Stimulated activated CD4-positive, alpha-beta T cell treated with anti-CD3 and anti-CD28 coated beads, Interleukin-4, amount 100 ng/mL, for 24 hours (primary cell): ENCODE measurements around the gene SLC39A7.
"Not testable (repeated sequence)": the region's sequence is repeated elsewhere in the genome, so short reads cannot be mapped to it uniquely, and the experiment has no call there.

Source experiments
- DNase-seq: peaks from one replicate; pipeline ENCODE4 v3.0.0-alpha.2; 2020

Gene SLC39A7

DNA sequence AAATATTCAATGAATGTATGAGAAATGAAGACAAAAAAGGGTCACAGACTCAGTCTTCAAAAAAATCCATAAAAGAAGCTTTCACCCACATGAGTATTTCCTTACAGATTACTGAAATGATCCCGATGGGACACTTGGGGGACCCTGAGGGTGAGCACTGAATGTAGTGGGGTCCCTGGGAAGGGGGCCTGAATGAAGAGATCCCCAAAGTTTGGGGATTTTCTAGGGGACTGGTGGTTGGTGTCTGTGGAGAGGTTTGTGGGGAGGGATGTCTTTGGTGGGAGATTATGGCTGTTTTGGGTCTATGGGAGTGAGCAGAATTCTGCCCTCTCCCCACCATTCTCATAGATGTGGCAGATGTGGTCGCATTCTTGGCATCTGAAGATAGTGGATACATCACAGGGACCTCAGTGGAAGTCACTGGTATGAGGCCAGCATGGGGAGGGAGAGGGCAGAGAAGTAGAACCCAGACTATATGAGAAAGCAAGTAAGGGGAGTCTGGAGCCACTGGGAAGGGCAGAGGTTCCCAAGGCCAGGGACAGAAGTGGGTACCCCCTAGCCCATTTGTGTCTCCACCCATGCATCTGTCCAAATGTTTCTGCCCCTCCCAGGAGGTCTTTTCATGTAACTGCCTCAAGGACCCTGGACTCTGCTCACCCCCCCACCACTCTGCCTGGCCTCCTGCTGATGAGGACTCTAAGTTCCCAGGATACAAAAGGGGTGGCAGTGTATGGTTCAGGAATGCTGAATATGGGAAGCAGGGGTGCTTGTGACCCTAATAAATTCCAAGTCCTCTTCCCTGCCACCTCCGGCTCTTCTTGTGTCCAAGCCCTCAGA lies 5.6 kb downstream of the SLC39A7 start:
- DNase-seq = no peak

- no peak for DNase-seq
Observed at GRCh38 chr6:33206864-33207551, 6.3 kb downstream of the SLC39A7 start.

DNA sequence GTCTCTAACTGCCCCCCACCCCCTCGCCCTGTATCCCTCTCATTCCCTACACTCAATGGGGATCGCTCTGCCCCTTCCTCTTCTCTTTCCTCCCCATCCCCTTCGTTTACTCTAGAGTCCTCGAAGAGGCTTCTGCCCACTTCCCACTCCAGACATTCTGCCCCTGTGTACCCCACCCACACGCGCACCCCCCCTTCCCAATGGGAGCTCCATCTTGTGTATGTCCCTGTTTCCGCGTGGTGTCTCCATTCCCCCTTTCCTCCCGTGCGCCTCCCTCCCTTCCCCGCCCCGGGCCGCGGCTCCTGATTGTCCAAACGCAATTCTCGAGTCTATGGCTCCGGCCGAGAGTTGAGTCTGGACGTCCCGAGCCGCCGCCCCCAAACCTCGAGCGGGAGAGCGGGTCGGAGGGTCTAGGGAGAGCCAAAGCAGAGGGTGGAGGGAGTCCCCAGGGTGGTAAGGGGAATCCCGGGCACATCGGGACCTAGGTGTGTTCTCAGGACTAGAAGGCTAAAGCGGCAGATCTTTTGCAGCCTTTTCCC lies 7.0 kb downstream of the SLC39A7 start:
- no peak for DNase-seq

DNA sequence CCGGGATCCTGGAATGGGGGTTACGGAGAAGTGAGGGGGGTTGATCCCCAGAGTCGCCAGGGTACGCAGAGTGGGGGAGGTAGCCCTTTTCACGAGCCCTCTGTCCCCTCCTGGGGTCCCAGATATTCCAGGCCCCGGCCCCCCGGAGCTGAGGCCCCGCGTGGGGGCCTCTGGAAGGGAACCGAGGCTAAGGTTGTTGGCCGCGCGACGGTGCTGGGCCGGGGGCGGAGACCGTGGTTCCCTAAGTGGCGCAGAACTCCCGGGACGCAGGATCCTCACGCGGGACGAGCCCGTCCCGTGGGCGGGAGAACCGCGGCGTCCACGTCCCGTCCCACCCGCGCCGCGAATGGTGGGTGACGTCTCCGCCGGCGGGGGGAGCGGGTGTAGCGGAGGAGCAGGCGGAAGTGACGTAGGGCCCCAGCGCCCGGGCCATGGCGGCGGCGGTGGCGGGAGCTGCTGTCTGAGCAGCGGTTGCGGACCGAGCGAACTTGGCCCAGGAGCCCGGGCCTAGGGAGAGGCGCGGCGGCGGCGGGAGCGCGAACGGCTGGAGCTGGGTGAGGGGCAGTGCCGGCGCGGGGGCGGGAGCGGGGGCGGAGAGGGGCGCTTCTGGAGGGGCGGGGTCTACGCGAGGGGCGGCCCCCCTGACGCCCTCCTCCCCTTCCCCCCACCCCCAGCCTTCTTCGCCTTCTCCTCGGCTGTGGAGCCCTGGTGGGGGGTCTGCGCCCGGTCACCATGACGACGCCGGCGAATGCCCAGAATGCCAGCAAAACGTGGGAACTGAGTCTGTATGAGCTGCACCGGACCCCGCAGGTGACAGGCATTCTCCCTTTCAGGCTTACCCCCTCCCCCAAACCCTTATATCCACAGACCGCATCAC lies 7.7 kb downstream of the SLC39A7 start, which contains the start of gene RING1:
RING1 (plus strand) TSS at position 410 of the 877 bp plus-strand sequence; CDS start at position 733, 323 bp downstream.
- DNase-seq = peak; percentile 86

GRCh38 chr6:33209856-33210255 lies 9.2 kb downstream of the SLC39A7 start:
- no peak for DNase-seq

GRCh38 chr6:33211136-33211535 lies 10.5 kb downstream of the SLC39A7 start:
- DNase-seq = no peak

DNA sequence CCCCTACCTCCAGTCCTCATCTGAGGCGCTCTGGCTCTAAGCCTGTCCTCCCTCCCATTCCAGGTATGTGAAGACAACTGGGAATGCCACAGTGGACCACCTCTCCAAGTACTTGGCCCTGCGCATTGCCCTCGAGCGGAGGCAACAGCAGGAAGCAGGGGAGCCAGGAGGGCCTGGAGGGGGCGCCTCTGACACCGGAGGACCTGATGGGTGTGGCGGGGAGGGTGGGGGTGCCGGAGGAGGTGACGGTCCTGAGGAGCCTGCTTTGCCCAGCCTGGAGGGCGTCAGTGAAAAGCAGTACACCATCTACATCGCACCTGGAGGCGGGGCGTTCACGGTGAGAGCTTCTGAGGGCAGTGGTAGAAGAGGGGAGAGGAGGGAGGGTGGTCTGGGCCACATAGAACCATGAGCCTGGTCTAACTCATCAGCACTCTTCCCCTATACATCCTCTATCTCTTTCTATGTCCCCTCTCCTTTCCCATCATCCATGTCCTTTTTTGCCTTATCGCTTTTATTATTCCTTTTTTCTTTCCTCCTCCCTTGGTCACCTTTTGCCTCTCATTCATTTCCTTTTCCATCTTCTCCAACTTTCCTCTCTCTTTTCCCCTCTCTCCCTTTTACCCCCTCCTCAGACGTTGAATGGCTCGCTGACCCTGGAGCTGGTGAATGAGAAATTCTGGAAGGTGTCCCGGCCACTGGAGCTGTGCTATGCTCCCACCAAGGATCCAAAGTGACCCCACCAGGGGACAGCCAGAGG lies 11.2 kb downstream of the SLC39A7 start:
- DNase-seq = no peak

DNA sequence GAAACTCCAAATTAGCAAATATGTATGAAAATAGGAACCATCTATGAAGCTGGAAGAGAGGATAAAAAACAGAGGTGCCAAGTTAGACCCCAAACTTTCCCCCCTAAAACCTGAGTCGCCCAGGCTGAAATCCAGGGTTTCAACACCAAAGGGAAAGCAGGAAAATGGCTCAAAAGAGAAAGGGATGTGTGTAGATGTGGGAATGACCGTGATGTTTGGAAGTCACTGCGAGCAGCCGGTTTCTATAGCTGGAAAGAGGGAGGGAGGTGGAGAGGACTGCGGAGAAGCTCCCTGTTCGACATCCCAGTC lies 12.1 kb downstream of the SLC39A7 start:
- DNase-seq = no peak

DNA sequence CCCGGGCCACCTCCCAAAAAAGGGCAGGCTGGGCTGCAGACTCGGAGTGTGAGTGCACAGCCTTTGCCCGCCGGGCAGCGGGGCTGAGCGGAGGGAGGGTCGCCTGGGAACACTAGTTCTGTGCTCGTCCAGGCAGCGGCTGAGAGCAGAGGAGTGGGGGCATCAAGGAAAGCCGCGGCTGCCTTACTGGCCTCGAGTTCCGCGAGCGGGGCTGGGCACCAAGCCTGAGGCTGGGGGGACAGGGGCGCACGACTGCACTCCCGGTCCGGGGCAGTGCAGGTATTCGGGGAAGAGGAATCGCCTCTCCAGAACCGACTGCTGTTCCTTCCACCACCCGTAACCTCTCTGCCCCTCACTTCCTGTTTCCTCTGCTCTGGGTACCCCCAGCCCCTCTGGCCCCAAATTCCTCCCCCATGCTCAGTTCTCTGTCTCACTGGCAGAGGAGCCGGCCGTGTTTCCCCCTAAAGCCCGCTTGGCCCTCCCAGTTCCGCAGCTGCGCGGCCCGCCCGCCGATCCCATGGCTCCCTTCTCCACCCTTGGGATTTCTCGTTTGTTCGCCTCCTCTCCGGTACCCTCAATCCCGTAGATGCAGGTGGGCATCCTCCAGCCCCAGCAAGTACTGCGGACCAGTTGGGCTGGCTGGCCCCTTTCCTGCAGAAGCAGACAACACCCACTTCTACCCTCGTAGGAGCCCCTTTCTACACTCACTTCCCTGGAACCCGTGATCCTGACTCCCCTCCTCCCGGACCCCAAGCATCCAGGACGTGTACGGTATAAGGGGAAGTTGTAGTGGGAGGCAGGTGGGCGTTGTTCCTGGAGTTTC lies 12.7 kb downstream of the SLC39A7 start:
- DNase-seq = no peak

GRCh38 chr6:33213989-33214335 lies 13.3 kb downstream of the SLC39A7 start:
- DNase-seq = no peak

- DNase-seq = no peak
Observed at GRCh38 chr6:33215271-33216116, 14.8 kb downstream of the SLC39A7 start.

DNA sequence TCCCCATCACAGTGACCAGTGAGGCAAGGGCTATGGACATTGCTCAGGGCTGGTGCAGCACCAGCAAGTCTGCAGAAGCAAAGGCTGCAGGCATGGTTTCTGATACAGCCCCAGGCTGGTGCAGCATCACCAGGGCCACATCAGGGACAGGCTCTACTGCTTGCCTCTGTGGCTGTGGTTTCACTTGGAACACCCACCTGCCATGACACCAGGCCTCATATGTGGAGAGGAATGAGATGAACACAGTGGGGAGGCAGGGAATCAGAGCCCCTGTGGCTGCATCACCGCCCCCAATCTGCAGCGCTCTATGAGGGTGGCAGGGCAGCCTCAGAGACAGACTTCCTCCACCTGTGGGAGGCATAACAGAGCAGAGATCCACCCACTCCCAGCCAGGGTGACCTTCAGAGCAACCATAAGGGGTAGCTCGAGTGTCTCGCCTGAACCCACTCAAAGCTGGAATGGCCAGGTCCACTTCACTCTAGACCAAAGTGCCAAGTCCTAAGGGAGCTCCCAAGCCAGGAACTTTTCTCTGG lies 15.5 kb downstream of the SLC39A7 start:
- DNase-seq = no peak

GRCh38 chr6:33217246-33217645 lies 16.6 kb downstream of the SLC39A7 start:
- no peak for DNase-seq

DNA sequence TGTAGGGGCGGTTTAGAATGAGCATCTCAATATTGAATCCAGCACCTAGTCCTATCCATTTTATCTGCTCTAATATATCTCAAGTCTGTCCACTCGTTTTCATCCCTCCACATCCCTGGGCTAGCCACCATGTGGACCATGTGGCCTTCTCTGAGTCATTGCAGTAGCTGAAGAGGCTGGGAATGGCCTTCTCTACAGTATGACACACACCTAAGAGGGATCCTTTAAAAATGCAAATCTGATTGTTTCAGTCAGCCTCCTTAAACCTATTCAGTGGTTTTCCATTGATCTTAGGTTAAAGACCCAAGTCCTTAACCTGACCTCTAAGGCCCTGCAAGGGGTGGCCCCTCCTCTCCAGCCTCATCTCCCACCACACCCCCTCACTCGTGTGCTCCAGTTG lies 17.0 kb downstream of the SLC39A7 start:
- DNase-seq = no peak

GRCh38 chr6:33226503-33227120 lies 25.9 kb downstream of the SLC39A7 start:
- not testable (repeated sequence) for DNase-seq

DNA sequence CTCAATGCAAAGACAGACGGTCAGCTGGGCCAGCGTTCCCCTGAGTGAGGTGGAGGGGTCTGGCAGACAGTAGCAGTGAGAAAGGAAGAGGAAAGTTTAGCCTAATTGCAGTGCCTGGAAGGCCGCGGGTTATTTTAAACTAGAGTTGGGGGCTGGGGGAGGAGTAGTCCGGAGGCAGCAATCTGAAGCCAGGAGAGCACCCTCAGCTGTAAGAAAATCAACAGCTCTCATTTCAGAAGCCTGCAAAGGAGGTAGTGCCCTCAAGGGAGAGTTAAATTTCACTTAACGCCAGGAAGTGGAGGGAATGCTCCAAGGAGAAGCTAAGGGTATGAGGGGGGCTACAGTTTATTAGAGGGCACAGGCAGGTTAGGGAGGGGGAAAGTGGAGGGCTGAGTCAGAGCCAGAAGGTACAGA lies 34.6 kb downstream of the SLC39A7 start:
- DNase-seq = no peak

GRCh38 chr6:33236328-33236727 lies 35.7 kb downstream of the SLC39A7 start:
- no peak for DNase-seq

GRCh38 chr6:33236852-33237251 lies 36.2 kb downstream of the SLC39A7 start:
- no peak for DNase-seq

GRCh38 chr6:33237741-33238140 lies 37.1 kb downstream of the SLC39A7 start:
- no peak for DNase-seq

GRCh38 chr6:33241968-33242367 lies 41.3 kb downstream of the SLC39A7 start:
- no peak for DNase-seq
